Nephron (organoid): ENCODE results near the gene CTSO.
A peak's percentile ranks its signal among the peaks of the same experiment; 100 is the strongest.

ENCODE experiments used
- H3K27ac Mint-ChIP-seq, 3 experiments: 2 replicates each; pipeline ENCODE4 v1.8.0; 2020; ENCODE audit warnings: mixed read lengths in 3 of 3, mild to moderate bottlenecking in 2 of 3, moderate library complexity in 1 of 3
- H3K27me3 Mint-ChIP-seq: 2 replicates; pipeline ENCODE4 v1.8.0; 2021; ENCODE audit warnings: low read depth, mild to moderate bottlenecking, moderate library complexity, mixed read lengths
- H3K36me3 Mint-ChIP-seq: 2 replicates; pipeline ENCODE4 v1.8.0; 2020; ENCODE audit warnings: low read depth, mixed read lengths
- H3K4me1 Mint-ChIP-seq: 2 replicates; pipeline ENCODE4 v1.8.0; 2020; ENCODE audit warnings: mixed read lengths
- H3K4me3 Mint-ChIP-seq, 3 experiments: 2 replicates each; pipeline ENCODE4 v1.8.0; 2020; ENCODE audit warnings: mild to moderate bottlenecking in 3 of 3, mixed read lengths in 3 of 3, moderate library complexity in 2 of 3
- H3K9me3 Mint-ChIP-seq: 2 replicates; pipeline ENCODE4 v1.8.0; 2020; ENCODE audit warnings: mixed read lengths
- CTCF ChIP-seq, 3 experiments: fragments of 200-600 bp; sonication (generic); IDR thresholded peaks; one replicate each; pipeline ENCODE4 v1.5.0; 2021; ENCODE audit warnings: antibody characterized with exemption in 3 of 3; ENCODE audit not compliant: unreplicated experiment in 3 of 3

Gene CTSO

GRCh38 chr4:155929833-155930232 lies 23.8 kb downstream of the CTSO start:
- no peak for TF ChIP-seq CTCF (IDR thresholded peaks at IDR 0.05; ENCODE audit: unreplicated experiment in 3 of 3)
- H3K4me1 Mint-ChIP-seq = no peaks in the 10 kb centered on the region
- H3K4me3 Mint-ChIP-seq = no peak overlapping the region
- no peak overlapping the region for H3K27ac Mint-ChIP-seq
- no peaks in the 10 kb centered on the region for H3K27me3 Mint-ChIP-seq
- peaks cover 19% of the 10 kb centered on the region for H3K9me3 Mint-ChIP-seq
- peaks cover 16% of the 10 kb centered on the region for H3K36me3 Mint-ChIP-seq

DNA sequence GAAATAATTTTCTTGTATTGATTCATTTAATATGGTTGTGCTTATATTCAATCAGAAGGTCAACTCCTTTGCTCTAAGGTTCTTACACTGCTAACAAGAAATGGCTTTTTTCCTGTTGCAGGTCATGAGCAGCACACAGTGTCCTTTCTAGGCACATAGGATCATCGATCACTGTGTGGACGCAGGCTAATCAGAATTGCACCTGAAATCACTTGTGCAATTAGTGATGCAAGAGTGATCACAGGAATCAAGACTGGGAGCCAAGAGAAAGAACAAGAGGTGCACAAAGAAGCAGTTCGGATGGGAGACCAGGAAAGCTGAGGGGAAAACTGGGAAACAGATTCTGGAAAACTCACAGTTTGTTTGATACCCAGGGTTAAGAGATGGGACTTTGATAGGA lies 29.0 kb downstream of the CTSO start:
- no peak for TF ChIP-seq CTCF (IDR thresholded peaks at IDR 0.05; ENCODE audit: unreplicated experiment in 3 of 3)
- Mint-ChIP-seq H3K4me1 (no peaks in the 10 kb centered on the region), H3K27me3 (no peaks in the 10 kb centered on the region), H3K36me3 (peaks cover 7% of the 10 kb centered on the region), H3K27ac (no peak overlapping the region), H3K4me3 (no peak overlapping the region), H3K9me3 (peaks cover 6% of the 10 kb centered on the region)

DNA sequence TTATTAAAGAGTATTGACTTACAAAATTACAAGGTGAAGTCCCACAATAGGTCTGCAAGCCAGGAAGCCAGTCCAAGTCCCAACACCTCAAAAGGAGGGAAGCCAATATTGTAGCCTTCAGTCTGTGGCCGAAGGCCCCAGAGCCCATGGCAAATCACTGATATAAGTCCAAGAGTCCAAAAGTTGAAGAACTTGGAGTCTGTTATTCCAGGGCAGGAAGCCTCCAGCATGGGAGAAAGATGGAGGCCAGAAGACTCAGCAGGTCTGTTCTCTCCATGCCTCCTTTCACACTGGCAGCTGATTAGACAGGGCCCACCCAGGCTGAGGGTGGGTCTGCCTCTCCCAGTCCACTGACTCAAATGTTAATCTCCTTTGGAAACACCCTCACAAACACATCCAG lies 32.1 kb downstream of the CTSO start:
- TF ChIP-seq CTCF (IDR thresholded peaks at IDR 0.05; ENCODE audit: unreplicated experiment in 3 of 3) = no peak
- Mint-ChIP-seq H3K36me3 (no peaks in the 10 kb centered on the region), H3K4me3 (no peak overlapping the region), H3K9me3 (no peaks in the 10 kb centered on the region), H3K4me1 (no peaks in the 10 kb centered on the region), H3K27ac (no peak overlapping the region), H3K27me3 (no peaks in the 10 kb centered on the region)

- H3K27ac Mint-ChIP-seq = peak overlapping the region; percentile 11 to 78 (median 48)
- H3K27me3 Mint-ChIP-seq = no peaks in the 10 kb centered on the region
- no peaks in the 10 kb centered on the region for H3K36me3 Mint-ChIP-seq
- H3K4me3 Mint-ChIP-seq = no peak overlapping the region
- no peaks in the 10 kb centered on the region for H3K9me3 Mint-ChIP-seq
- TF ChIP-seq CTCF (IDR thresholded peaks at IDR 0.05; ENCODE audit: unreplicated experiment in 3 of 3) = no peak
- H3K4me1 Mint-ChIP-seq = peaks cover 7% of the 10 kb centered on the region
Observed at GRCh38 chr4:155914782-155915181, 38.9 kb downstream of the CTSO start.

DNA sequence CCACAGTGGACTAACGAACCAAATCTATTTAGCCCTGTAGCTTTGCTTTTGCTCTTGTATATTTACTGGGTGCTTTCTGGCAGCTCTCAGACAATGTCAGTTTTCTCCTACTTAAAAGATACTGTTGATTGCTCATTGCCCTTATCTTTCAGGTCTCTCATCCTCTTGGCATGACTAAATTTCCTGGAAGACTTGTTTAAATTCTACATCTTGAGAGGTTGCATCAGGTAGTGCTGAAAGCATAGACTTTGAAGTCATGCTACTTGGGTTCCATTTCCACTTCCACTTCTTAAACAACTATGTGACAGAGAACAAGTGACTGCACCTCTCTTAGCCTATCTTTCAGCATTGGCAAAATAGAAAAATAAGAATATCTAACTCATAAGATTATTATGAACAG lies 41.8 kb downstream of the CTSO start:
- TF ChIP-seq CTCF (IDR thresholded peaks at IDR 0.05; ENCODE audit: unreplicated experiment in 3 of 3) = no peak
- no peaks in the 10 kb centered on the region for H3K27me3 Mint-ChIP-seq
- peaks cover 13% of the 10 kb centered on the region for H3K4me1 Mint-ChIP-seq
- H3K27ac Mint-ChIP-seq = no peak overlapping the region
- H3K9me3 Mint-ChIP-seq = no peaks in the 10 kb centered on the region
- no peak overlapping the region for H3K4me3 Mint-ChIP-seq
- no peaks in the 10 kb centered on the region for H3K36me3 Mint-ChIP-seq

DNA sequence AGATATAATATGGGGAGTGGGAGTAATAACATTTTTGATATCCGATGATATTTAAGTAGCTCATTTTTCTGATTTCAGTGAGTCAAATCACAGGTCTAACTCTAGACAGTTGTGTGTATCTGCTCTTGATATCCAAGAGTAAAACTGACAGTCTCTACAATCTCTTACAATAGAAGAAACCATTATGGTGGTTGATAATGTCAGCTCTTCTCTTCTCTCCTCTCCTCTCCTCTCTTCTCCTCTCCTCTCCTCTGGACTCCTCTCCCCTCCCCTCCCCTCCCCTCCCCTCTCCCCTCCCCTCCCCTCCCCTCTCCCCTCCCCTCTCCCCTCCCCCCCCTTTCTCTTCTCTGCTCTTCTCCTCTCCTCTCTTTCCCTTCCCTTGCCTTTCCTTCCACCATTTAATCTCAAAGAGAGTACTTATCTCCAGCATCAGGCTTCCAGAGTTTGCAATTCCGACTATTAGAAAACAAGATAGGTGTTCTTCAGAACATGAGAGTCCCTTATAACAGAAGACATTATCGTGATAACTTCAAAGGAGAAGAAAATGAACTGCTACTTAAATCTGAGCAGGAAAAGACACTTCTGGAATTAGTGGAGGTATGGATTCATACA lies 43.9 kb downstream of the CTSO start:
- H3K27ac Mint-ChIP-seq = no peak overlapping the region
- H3K4me3 Mint-ChIP-seq = no peak overlapping the region
- TF ChIP-seq CTCF (IDR thresholded peaks at IDR 0.05; ENCODE audit: unreplicated experiment in 3 of 3) = no peak
- H3K9me3 Mint-ChIP-seq = no peaks in the 10 kb centered on the region
- no peaks in the 10 kb centered on the region for H3K36me3 Mint-ChIP-seq
- no peaks in the 10 kb centered on the region for H3K27me3 Mint-ChIP-seq
- H3K4me1 Mint-ChIP-seq = peaks cover 18% of the 10 kb centered on the region
